GM12891 (cell line): Measurements from ENCODE around the gene EIF4E2.

ENCODE experiments used
- POLR2A ChIP-seq: IDR thresholded peaks from 2 replicates; pipeline ENCODE4 v1.6.1; 2011; ENCODE audit warnings: low read depth, low read length, control low read depth
- TAF1 ChIP-seq: IDR thresholded peaks from 2 replicates; pipeline ENCODE4 v1.6.1; 2011; ENCODE audit warnings: low read depth, low read length, control low read depth

DNA sequence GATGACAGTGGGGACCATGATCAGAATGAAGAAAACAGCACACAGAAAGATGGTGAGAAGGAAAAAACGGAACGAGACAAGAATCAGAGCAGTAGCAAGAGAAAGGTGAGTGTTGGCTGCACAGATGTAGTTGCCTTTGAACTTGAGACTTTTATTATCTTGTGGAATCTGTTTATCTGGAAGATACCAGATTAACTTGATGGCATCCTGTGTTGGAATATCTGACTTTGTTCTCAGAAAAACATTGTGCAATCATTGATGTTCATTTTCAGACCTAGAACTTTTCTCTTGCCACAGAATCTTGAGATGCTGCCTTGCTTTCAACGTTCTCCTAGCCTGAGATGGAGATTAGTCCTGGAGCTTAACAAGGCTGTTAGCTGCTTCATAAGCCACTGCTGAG, 5.9 kb downstream of the EIF4E2 start:
- TF ChIP-seq TAF1 (no peak), POLR2A (no peak)
